ENCODE measurements around the gene LAG3.

The LAG3 gene

GRCh38 chr12:6770600-6770999 is 1.7 kb upstream of the LAG3 start:
- POLR2A ChIA-PET (ENCODE audit: low non-redundant PET) = no interaction called here
- peak overlapping the region; percentile 94 for H3K27ac ChIP-seq
- CTCF ChIA-PET = interaction anchor here (1.1 to 2.1 kb wide), 2 partner anchors 16 to 24 kb away, joined by 3 to 7 read pairs; no protein-coding TSS in a partner anchor
- TF ChIP-seq, protein P1, sequence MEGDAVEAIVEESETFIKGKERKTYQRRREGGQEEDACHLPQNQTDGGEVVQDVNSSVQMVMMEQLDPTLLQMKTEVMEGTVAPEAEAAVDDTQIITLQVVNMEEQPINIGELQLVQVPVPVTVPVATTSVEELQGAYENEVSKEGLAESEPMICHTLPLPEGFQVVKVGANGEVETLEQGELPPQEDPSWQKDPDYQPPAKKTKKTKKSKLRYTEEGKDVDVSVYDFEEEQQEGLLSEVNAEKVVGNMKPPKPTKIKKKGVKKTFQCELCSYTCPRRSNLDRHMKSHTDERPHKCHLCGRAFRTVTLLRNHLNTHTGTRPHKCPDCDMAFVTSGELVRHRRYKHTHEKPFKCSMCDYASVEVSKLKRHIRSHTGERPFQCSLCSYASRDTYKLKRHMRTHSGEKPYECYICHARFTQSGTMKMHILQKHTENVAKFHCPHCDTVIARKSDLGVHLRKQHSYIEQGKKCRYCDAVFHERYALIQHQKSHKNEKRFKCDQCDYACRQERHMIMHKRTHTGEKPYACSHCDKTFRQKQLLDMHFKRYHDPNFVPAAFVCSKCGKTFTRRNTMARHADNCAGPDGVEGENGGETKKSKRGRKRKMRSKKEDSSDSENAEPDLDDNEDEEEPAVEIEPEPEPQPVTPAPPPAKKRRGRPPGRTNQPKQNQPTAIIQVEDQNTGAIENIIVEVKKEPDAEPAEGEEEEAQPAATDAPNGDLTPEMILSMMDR (conservative IDR thresholded peaks at IDR 0.05; ENCODE audit: low read depth) = no peak
- no peak for DNase-seq (ENCODE audit: low spot score)

DNA sequence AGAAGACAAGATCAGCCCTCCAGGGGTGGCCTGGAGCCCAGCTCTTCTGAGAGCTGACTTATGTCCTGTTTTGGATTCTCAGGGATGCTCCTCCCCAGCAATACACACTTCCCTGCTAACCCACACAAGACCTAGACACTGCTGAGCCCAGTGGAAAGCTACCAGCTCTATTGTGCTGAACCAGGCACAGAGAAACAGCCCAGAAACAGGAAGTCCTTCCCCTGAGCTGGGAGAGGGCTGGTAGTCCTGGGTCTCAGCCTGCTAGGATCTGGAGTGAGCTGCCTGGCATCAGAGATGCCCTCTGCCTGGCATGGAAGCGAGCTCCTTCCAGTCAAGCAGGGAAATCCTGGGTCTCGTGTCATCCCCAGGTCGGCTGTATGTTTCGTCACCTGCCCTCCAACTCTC is 1.2 kb upstream of the LAG3 start:
- no peak for DNase-seq (ENCODE audit: low spot score)
- peak overlapping the region; percentile 94 for H3K27ac ChIP-seq
- TF ChIP-seq, protein P1 (conservative IDR thresholded peaks at IDR 0.05; ENCODE audit: low read depth) = no peak
- ChIA-PET POLR2A (ENCODE audit: low non-redundant PET) (no interaction called here), CTCF (interaction anchor here (1.1 to 2.1 kb wide), 2 partner anchors 17 to 25 kb away, joined by 3 to 7 read pairs; no protein-coding TSS in a partner anchor)

DNA sequence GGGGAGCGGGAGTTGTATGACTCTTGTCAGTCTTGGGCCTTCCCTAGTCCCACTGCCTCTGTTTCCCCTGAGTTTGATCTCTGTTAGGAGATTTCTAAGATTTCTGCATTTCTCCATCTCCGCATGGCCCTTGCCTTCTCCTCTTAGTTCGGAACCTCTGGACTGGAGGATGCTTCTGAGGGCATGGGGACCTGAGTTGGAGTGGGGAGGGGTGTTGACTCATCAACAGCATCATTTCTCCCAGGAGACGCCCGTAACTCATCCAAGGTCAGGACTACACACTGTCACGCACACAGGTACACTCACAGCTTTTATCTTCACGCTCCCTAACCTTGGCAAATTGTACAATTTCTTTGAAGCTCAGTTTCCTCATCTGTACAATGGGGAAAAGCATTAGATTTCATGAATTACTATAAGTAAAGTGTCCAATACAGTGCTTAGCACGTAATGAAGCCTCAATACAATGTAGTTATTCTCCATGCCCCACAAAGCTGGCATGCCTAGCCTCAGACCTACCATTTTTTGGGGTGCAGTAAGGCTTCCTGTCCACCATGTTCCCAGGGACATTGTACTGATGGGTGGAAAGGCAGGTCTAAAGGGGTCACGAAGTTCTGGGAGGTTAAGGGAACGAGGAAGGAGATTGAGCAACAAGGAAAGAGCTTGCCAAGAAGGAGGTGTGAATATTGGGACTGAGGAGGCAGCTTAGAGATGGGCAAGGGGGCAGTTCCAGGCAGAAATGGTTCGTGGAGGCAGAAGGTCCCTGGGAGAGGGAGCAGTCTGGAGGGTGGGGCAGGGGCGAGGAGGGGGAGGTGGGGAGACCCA is 600 bp upstream of the LAG3 start:
- ChIA-PET POLR2A (ENCODE audit: low non-redundant PET) (no interaction called here), CTCF (interaction anchor here (0.6 to 2.1 kb wide), 4 partner anchors 18 to 58 kb away, joined by 3 to 7 read pairs (median 4); no protein-coding TSS in a partner anchor)
- no peak for DNase-seq (ENCODE audit: low spot score)
- H3K27ac ChIP-seq = peak overlapping the region; percentile 94
- TF ChIP-seq, protein P1 (conservative IDR thresholded peaks at IDR 0.05; ENCODE audit: low read depth) = no peak

GRCh38 chr12:6772726-6773589 is 638 bp downstream of the LAG3 start:
- POLR2A ChIA-PET (ENCODE audit: low non-redundant PET) = interaction anchor here (0.6 kb wide), 1 partner anchor 155 kb away, joined by 3 read pairs; no protein-coding TSS in a partner anchor

GRCh38 chr12:6773590-6774351 is 1.5 kb downstream of the LAG3 start:
- TF ChIP-seq, protein P1 (conservative IDR thresholded peaks at IDR 0.05; ENCODE audit: low read depth) = no peak
- CTCF ChIA-PET = interaction anchor here (0.6 to 1.3 kb wide), 4 partner anchors 20 to 62 kb away, joined by 3 to 6 read pairs (median 4); partner anchors contain the start of gene MLF2
- DNase-seq (ENCODE audit: low spot score) = no peak
- H3K27ac ChIP-seq = no peak overlapping the region
- POLR2A ChIA-PET (ENCODE audit: low non-redundant PET) = interaction anchor here (0.6 to 1.1 kb wide), 2 partner anchors 50 to 156 kb away, joined by 3 read pairs; partner anchors contain the start of gene COPS7A

More at GRCh38 chr12:6772726-6773589, 638 bp downstream of the LAG3 start:
- CTCF ChIA-PET = interaction anchor here (1.4 kb wide), 1 partner anchor 57 kb away, joined by 4 read pairs; no protein-coding TSS in a partner anchor
- peak overlapping the region; percentile 94 for H3K27ac ChIP-seq
- no peak for DNase-seq (ENCODE audit: low spot score)
- TF ChIP-seq, protein P1 (conservative IDR thresholded peaks at IDR 0.05; ENCODE audit: low read depth) = no peak

Measured in RWPE1 (cell line).